NCI-H1930 (cell line): ENCODE results near the gene RNF169.

ENCODE experiments used
- DNase-seq, 2 experiments: peaks; one replicate each; lab custom pipeline; 2025; lab: John Stamatoyannopoulos, UW

RNF169 gene

GRCh38 chr11:74748211-74749126, at the start of gene RNF169:
Gene RNF169, plus strand, starts transcription at chr11:74748849. Its CDS starts 32 bp downstream, at chr11:74748881.
- peak; percentile 77 to 80 for DNase-seq

GRCh38 chr11:74699615-74700396, 48.8 kb upstream of the RNF169 start:
- DNase-seq, result no peak

DNA sequence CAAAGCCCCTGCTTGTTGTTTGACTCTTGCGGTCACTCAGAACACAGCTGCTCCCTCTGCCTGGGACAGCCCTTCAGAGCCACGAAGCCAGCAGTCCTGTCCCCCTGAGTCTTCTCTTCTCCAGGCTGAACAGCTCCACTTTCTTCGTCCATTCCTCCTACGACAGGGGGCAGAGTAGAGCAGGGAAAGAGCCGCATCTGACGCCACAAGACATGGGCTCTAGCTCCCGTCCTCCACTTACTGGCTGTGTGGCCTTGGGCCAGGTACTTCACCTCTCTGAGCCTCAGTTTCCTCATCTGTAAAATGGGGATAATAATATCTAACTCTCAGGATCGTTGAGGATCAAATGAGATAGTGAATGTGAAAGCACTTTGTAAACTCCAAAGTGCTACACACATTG, 47.3 kb upstream of the RNF169 start:
- DNase-seq, result no peak

DNA sequence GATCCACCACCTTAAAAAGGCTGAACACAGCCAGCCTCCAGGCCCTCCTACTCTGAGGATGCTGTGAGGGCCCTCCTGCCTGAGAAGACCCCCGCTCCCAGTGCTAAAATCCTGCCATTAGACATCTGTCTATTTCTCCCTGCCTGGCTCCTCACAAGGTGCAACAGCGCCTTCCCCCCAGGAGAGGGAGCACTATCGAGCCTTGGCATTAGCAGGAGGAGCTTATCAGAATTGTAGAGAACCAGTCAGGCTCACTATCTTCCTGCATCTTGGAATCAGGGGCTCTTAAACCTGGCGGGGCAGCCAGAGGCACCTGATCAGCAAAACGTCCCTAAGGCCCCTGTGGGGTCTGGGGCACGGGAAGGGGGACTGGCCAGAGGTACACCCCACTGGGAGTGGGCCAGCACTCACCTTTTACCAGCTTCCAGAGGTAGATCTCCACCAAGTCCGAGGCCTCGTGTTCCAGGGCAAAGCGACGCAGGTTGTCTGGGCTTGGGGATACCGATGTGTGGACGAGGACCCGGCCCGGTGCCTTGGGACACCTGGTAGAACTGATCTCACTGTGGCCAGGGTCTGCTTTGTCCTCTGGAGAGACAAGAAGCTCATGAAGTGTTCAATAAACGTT, 46.2 kb upstream of the RNF169 start:
- peak; percentile 40 to 47 for DNase-seq

DNA sequence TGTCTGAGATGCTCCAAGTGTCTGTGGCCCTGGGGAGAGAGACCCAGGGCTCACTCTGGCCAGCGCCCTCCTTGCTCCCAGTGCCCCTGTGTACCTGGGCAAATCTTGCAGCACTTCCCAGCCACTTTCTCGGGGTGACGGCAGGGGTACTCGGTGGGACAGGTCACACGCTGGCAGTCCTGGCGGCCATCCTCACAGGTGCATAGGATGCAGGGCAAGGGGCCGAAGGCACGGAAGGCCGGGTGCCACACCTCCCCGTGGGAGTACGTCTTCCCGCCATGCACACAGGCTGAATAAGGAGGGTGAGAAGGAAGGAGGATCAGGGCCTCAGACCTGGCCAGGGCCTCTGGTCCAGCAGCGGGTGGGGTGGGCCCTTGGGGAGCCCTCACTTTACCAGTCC, 45.4 kb upstream of the RNF169 start:
- DNase-seq, result no peak

DNA sequence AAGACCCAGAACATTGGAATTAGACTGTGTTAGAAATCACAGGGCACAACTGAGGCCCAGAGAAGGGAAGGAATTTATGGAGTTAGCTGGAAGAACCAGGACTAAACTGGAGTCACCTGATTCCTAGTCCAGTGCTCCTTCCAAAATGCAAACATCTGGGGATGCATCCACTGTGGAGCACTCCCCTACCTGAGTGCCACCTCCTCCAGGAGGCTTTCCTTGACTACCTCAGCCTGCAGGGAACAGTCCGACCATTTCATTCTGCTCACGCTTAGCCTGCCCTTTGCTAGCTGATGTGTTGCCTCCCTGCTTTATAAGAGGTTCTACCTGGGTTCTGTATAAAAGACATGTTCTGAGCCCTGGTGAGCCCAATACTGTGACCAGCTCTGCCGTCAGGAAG, 41.5 kb upstream of the RNF169 start:
- DNase-seq, result no peak

- DNase-seq, result no peak
These were observed 40.8 kb upstream of the RNF169 start for GRCh38 chr11:74707602-74708510.

GRCh38 chr11:74709175-74709574, 39.5 kb upstream of the RNF169 start:
- no peak for DNase-seq

DNA sequence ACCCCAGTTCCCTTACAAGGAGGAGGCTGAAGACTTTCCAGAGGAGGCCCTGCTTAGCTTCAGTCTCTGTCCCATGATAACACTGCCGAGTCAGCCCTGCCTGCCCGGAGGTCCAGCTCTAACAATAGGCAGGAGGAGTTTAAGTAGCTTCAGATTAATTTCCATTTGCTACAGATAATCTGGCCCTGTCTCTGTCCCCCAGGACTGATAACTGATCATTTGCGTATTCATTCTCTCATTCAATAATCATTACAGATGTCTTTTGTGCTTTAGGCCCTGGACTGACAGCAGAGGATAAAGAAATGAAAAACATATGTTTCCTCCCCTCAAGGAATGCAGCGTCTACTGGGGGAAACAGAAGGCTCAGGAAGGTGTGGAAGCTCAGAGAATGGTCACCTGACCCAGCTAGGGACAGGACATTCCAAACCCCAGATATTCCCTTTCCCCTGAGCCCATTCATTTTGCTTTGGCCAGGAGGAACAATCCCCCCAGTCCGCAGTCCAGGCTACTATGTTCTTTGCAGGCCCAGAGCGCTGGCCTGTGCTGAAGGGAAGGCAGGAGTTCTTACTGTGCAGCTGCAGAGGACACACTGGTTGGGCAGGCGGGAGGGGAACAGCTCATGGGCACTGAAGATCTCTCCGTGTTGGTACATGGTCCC, 38.2 kb upstream of the RNF169 start:
- no peak for DNase-seq

GRCh38 chr11:74713686-74714085, 35.0 kb upstream of the RNF169 start:
- no peak for DNase-seq

DNA sequence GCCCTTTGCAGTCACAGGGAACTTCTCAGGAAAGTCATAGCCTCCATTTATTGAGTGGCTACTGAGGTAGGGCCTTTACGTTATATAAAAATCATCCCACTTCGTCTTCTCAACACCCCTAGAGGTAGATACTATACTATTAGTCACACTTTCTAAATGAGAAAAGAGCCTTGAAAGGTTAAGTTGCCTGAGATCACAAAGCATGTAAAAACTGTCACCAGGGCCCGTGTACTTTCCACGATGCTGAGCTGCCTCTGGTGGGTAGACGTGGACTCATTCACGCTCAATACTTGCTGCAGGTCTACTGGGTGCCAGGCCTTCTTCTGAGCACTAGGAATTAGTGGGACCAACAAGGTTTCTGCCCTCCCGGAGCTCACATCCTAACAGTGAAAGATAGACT, 33.7 kb upstream of the RNF169 start:
- no peak for DNase-seq

DNA sequence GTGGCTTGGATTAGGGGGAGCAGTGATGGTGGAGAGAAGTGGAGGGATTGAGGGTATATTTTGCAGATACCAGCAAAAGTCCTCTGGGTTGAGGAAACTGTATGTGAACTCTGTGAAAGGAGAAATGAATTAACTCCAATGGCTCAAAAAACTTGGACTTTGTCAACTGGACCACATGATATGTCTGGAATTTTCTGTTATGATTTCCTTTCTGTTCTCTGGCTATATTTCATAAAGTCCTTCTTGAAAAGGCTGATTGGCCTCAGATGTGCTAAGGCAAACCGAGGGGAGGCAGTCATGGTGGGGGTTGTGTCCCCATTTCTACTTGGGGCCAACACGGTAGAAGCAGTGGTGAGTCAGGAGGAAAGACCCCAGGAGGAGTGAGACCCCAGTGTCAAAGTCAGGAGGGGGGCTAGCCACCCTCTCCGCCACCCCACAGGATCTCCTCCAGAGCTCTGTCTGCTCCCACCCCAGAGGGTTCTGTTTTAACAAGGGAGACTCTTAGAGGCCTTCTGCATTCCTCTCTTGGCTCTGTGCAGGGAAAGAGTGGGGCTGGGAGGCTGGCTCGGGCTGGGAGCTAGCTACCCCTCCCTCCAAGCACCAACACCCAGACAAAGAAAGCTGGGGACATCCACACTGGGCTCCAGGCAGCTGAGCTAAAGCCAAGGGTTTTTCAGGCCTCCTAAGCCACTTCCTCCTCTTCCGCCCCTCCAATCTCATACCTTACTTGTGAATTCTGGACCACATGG, 31.3 kb upstream of the RNF169 start:
- DNase-seq, result no peak

- no peak for DNase-seq
These were observed 29.6 kb upstream of the RNF169 start for GRCh38 chr11:74719011-74719410.

- DNase-seq, result no peak
These were observed 27.8 kb upstream of the RNF169 start for GRCh38 chr11:74720596-74721478.

GRCh38 chr11:74721479-74721835, 27.2 kb upstream of the RNF169 start:
- no peak for DNase-seq

GRCh38 chr11:74723511-74723910, 25.1 kb upstream of the RNF169 start:
- no peak for DNase-seq

DNA sequence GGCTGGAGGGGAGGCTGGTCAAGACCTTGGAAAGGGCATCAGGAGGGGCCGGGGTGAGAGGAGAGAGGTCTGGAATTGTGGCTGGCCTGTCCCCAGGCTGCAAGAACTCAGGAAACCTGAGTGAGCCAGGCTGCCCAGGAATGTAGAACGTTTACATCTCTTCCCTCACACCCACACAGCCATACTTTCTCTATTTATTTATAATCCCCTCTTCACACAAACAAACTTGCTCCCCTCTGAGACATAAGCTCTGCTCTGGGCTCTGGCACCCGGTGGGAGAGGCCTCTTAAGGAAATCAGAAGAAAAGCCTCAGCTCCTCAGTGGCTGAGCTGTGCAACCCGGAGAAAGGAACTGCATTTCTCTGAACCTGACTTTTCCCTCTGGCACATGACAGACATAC, 22.9 kb upstream of the RNF169 start:
- DNase-seq, result no peak

DNA sequence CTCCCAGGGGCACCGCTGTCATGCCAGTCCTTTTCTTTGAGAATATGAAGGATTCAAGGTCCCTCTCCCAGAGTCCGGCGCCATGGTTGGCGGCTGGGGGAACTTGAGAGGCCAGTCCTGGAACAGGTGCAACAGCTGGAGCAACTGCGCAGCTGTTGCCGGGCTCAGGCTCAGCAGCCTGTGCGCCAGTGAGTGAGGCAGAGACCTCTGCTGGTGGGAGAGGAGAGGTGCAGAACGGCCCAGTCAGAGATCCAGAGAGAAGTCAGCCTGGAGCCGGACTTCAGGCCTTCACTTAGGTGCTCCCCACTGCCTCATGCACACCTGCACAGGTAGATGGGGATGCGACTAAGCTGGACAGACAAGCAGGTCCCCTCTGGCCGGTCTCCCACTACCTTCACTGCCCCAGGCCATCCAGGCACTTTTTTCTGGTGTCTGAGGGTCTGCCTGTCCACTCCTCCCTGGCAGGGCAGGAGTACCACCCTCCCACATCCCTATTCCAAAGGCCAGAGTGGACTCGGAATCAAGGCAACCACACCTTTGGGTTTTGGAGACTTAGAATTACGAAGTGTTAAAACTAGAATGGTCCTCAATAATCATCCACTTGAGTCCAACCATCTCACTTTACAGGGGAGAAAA, 22.0 kb upstream of the RNF169 start:
- DNase-seq, result peak; percentile 44 to 52

GRCh38 chr11:74729397-74729796, 19.3 kb upstream of the RNF169 start:
- DNase-seq, result no peak
